Nephron (organoid): ENCODE measurements around the gene RAB23.

Experiments used
- H3K27ac Mint-ChIP-seq, 3 experiments: 2 replicates each; pipeline ENCODE4 v1.8.0; 2020; ENCODE audit warnings: mixed read lengths in 3 of 3, mild to moderate bottlenecking in 2 of 3, moderate library complexity in 1 of 3
- H3K27me3 Mint-ChIP-seq: 2 replicates; pipeline ENCODE4 v1.8.0; 2021; ENCODE audit warnings: low read depth, mild to moderate bottlenecking, moderate library complexity, mixed read lengths
- H3K36me3 Mint-ChIP-seq: 2 replicates; pipeline ENCODE4 v1.8.0; 2020; ENCODE audit warnings: low read depth, mixed read lengths
- H3K4me1 Mint-ChIP-seq: 2 replicates; pipeline ENCODE4 v1.8.0; 2020; ENCODE audit warnings: mixed read lengths
- H3K4me3 Mint-ChIP-seq, 3 experiments: 2 replicates each; pipeline ENCODE4 v1.8.0; 2020; ENCODE audit warnings: mild to moderate bottlenecking in 3 of 3, mixed read lengths in 3 of 3, moderate library complexity in 2 of 3
- H3K9me3 Mint-ChIP-seq: 2 replicates; pipeline ENCODE4 v1.8.0; 2020; ENCODE audit warnings: mixed read lengths
- CTCF ChIP-seq, 3 experiments: fragments of 200-600 bp; sonication (generic); IDR thresholded peaks; one replicate each; pipeline ENCODE4 v1.5.0; 2021; ENCODE audit warnings: antibody characterized with exemption in 3 of 3; ENCODE audit not compliant: unreplicated experiment in 3 of 3

The RAB23 gene

GRCh38 chr6:57242505-57242904 is 20.4 kb upstream of the RAB23 start:
- Mint-ChIP-seq H3K36me3 (no peaks in the 10 kb centered on the region), H3K27ac (peak overlapping the region in 2 of 3 experiments; percentile 29 to 32), H3K9me3 (peaks cover 3% of the 10 kb centered on the region), H3K27me3 (peaks cover 3% of the 10 kb centered on the region), H3K4me3 (no peak overlapping the region), H3K4me1 (peaks cover 4% of the 10 kb centered on the region)
- TF ChIP-seq CTCF (IDR thresholded peaks at IDR 0.05; ENCODE audit: unreplicated experiment in 3 of 3): no peak

DNA sequence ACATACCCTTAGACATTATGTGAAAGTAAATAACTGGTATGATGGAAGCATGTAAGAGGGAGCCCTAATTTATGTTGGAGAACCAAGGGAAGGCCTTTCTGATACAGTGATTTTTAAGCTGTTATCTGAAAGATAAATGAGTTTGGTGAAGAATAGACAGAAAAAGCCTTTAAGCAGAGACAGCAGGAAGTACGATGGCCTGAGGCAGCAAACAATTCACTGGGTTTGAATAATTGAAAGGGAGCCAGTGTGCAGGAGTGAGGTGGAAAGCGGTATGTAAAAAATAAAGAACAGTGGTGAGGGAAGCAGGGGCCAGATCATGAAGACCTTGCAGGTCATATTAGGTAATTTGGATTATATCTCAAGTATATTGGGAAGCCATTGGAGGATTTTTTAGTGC is 4.1 kb upstream of the RAB23 start:
- H3K36me3 Mint-ChIP-seq: peaks cover 3% of the 10 kb centered on the region
- peaks cover 22% of the 10 kb centered on the region for H3K4me1 Mint-ChIP-seq
- peak overlapping the region in 2 of 3 experiments; percentile 43 to 98 for H3K27ac Mint-ChIP-seq
- no peak for TF ChIP-seq CTCF (IDR thresholded peaks at IDR 0.05; ENCODE audit: unreplicated experiment in 3 of 3)
- H3K4me3 Mint-ChIP-seq: no peak overlapping the region
- no peaks in the 10 kb centered on the region for H3K27me3 Mint-ChIP-seq
- peaks cover 4% of the 10 kb centered on the region for H3K9me3 Mint-ChIP-seq

DNA sequence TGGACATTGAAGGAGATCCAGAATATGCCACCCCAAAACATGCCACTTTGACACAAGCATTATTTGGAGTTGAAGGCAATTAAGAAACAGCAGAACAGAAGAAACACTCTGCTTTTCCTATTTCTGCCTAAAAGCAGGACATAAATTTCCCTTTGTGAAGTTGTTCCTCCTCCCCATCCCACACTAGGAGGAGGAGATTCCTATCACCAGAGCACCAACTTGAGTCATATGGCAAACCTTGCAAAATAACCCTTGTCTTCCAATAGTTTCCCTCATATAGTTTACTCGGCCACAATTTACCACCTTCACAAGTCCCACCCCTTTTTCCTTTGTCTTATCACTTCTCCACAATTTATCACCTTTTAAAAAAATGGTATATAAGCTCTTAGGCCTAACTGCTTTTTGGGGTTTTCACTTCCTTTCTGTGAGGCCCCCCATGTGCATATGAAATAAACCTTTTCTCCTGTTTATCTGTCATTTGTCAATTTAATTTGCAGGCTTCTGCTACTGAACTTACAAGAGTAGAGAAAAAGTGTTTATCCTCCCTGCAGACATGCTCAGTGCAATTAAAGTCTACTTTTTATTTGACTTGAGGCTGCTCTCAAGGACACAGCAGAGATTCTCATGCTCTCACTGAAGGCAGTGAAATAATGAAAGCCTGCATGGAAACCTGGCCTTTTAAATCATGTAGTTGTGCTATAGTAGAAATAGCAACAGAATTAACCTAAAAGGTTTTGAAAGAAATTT is 2.8 kb upstream of the RAB23 start:
- Mint-ChIP-seq H3K36me3 (peaks cover 6% of the 10 kb centered on the region), H3K4me1 (peaks cover 29% of the 10 kb centered on the region), H3K27ac (peak overlapping the region; percentile 53 to 98 (median 79)), H3K9me3 (peaks cover 8% of the 10 kb centered on the region), H3K27me3 (no peaks in the 10 kb centered on the region), H3K4me3 (peak overlapping the region; percentile 11 to 37 (median 12))
- no peak for TF ChIP-seq CTCF (IDR thresholded peaks at IDR 0.05; ENCODE audit: unreplicated experiment in 3 of 3)

- Mint-ChIP-seq H3K36me3 (peaks cover 26% of the 10 kb centered on the region), H3K4me1 (peaks cover 40% of the 10 kb centered on the region), H3K4me3 (peak overlapping the region; percentile 96 to 99 (median 97)), H3K9me3 (peaks cover 22% of the 10 kb centered on the region), H3K27me3 (no peaks in the 10 kb centered on the region), H3K27ac (peak overlapping the region; percentile 96 to 98 (median 97))
- TF ChIP-seq CTCF (IDR thresholded peaks at IDR 0.05; ENCODE audit: unreplicated experiment in 3 of 3): no peak
Measured at GRCh38 chr6:57222743-57223077, 603 bp upstream of the RAB23 start.

GRCh38 chr6:57221191-57221935 is 744 bp downstream of the RAB23 start:
- Mint-ChIP-seq H3K36me3 (peaks cover 38% of the 10 kb centered on the region), H3K4me3 (peak overlapping the region; percentile 86 to 99 (median 97)), H3K9me3 (peaks cover 29% of the 10 kb centered on the region), H3K4me1 (peaks cover 40% of the 10 kb centered on the region), H3K27ac (peak overlapping the region; percentile 88 to 98 (median 95)), H3K27me3 (no peaks in the 10 kb centered on the region)
- peak; percentile 40 to 52 (median 52) for TF ChIP-seq CTCF (IDR thresholded peaks at IDR 0.05; ENCODE audit: unreplicated experiment in 3 of 3)
